Panc1 (cell line): ENCODE results near the gene MAMLD1. TPM values are rescaled to one million over a fixed set of nuclear protein-coding genes. Genes with fewer than 3 reads are reported as not detected.

Experiments
- ATAC-seq: fragments of 200-7000 bp; cut with Tn5 transposase; 2 replicates; pipeline ENCODE4 v1.9.1; 2020; ENCODE audit warnings: mild to moderate bottlenecking, moderate library complexity
- BruUV-seq: library from RNA; stranded (reverse); fragments of 400-500 nt; replicated peaks from 2 replicates; lab custom pipeline; 2021; lab: Mats Ljungman, UMichigan
- CTCF ChIA-PET: fragments of 300-600 bp; sonication (Branson Sonifier 250); formaldehyde crosslinking; loops from one replicate; lab custom pipeline; 2022; ENCODE audit warnings: antibody characterized with exemption; lab: Charles Lee
- POLR2A ChIA-PET: fragments of 300-600 bp; sonication (Branson Sonifier 250); formaldehyde crosslinking; loops from one replicate; lab custom pipeline; 2022; ENCODE audit warnings: antibody characterized with exemption; lab: Charles Lee
- DNase-seq: peaks from one replicate; pipeline ENCODE4 v3.0.0-alpha.2; 2010; ENCODE audit warnings: low read depth, low spot score
- H3K27ac ChIP-seq: 2 replicates; pipeline ENCODE4 v1.5.1; 2011; ENCODE audit warnings: mild to moderate bottlenecking, low read length, inconsistent platforms
- H3K27me3 ChIP-seq: fragments of 200-500 bp; sonication (Bioruptor generic); 2 replicates; pipeline ENCODE4 v1.6.0; 2014; ENCODE audit warnings: low read length, inconsistent platforms; ENCODE audit not compliant: control insufficient read depth, insufficient read depth
- H3K36me3 ChIP-seq: fragments of 200-500 bp; sonication (Bioruptor generic); 2 replicates; pipeline ENCODE4 v1.5.1; 2014; ENCODE audit warnings: inconsistent platforms, mild to moderate bottlenecking, low read length, moderate library complexity; ENCODE audit not compliant: control insufficient read depth, insufficient read depth
- H3K4me1 ChIP-seq: 2 replicates; pipeline ENCODE4 v1.5.1; 2011; ENCODE audit warnings: inconsistent platforms, mild to moderate bottlenecking, low read length, moderate library complexity; ENCODE audit not compliant: control insufficient read depth, insufficient read depth
- H3K4me3 ChIP-seq, 2 experiments: 2 replicates each; pipeline ENCODE4 v1.5.1; 2011 to 2012; ENCODE audit warnings: low read depth in 2 of 2, low read length in 2 of 2, mild to moderate bottlenecking in 2 of 2, inconsistent platforms in 1 of 2, moderate library complexity in 1 of 2
- H3K9me3 ChIP-seq: fragments of 200-500 bp; sonication (Bioruptor generic); 2 replicates; pipeline ENCODE4 v1.5.1; 2014; ENCODE audit warnings: low read depth, mild to moderate bottlenecking, inconsistent platforms, low read length, moderate library complexity; ENCODE audit not compliant: control insufficient read depth, insufficient read depth
- CTCF ChIP-seq: fragments of 450-650 bp; IDR thresholded peaks from 2 replicates; pipeline ENCODE4 v1.5.1; 2017; ENCODE audit warnings: mild to moderate bottlenecking
- POLR2AphosphoS5 ChIP-seq: IDR thresholded peaks from 2 replicates; pipeline ENCODE4 v1.6.1; 2012; ENCODE audit warnings: mild to moderate bottlenecking, low read depth, low read length, moderate library complexity
- SIN3A ChIP-seq: IDR thresholded peaks from 2 replicates; pipeline ENCODE4 v1.6.1; 2012; ENCODE audit warnings: low read depth, mild to moderate bottlenecking, low read length, moderate library complexity, borderline replicate concordance; ENCODE audit not compliant: insufficient read depth
- TCF7L2 ChIP-seq: IDR thresholded peaks from 2 replicates; pipeline ENCODE4 v1.6.1; 2011; ENCODE audit warnings: mild to moderate bottlenecking, low read depth, low read length, inconsistent platforms
- in situ Hi-C: cut with HindIII; loops from 2 replicates; pipeline ENCODE4 v1.10.0; 2016; ENCODE audit warnings: low sequenced_read_pairs, low pct_unique_long_range_greater_than_20kb
- intact Hi-C: fragments of 100-400 bp; cut with micrococcal nuclease; formaldehyde crosslinking; loops from one replicate; pipeline ENCODE4 v1.10.0; 2022; ENCODE audit not compliant: unreplicated experiment
- total RNA-seq: library from RNA; stranded (reverse); gene quantifications from one replicate; pipeline ENCODE4 v1.2.1, GENCODE V29; 2021; ENCODE audit not compliant: unreplicated experiment
- TF ChIP-seq, protein P1 (sequence below), 2 experiments: IDR thresholded peaks; 2 replicates each; pipeline ENCODE4 v1.6.1; 2011 to 2012; ENCODE audit warnings: low read depth in 2 of 2, control low read depth in 1 of 2, low read length in 1 of 2, mild to moderate bottlenecking in 1 of 2, moderate library complexity in 1 of 2; ENCODE audit not compliant: insufficient read depth in 1 of 2

Gene MAMLD1
- total RNA-seq, 1 experiment from 2014 or later, result 2.1 TPM

- H3K4me3 ChIP-seq, result no peak overlapping the region
- in situ Hi-C loops, result no loop called here
- intact Hi-C loops, result no loop called here
- no peak for TF ChIP-seq CTCF
- no peak for TF ChIP-seq TCF7L2
- TF ChIP-seq SIN3A, result no peak
- TF ChIP-seq, protein P1, sequence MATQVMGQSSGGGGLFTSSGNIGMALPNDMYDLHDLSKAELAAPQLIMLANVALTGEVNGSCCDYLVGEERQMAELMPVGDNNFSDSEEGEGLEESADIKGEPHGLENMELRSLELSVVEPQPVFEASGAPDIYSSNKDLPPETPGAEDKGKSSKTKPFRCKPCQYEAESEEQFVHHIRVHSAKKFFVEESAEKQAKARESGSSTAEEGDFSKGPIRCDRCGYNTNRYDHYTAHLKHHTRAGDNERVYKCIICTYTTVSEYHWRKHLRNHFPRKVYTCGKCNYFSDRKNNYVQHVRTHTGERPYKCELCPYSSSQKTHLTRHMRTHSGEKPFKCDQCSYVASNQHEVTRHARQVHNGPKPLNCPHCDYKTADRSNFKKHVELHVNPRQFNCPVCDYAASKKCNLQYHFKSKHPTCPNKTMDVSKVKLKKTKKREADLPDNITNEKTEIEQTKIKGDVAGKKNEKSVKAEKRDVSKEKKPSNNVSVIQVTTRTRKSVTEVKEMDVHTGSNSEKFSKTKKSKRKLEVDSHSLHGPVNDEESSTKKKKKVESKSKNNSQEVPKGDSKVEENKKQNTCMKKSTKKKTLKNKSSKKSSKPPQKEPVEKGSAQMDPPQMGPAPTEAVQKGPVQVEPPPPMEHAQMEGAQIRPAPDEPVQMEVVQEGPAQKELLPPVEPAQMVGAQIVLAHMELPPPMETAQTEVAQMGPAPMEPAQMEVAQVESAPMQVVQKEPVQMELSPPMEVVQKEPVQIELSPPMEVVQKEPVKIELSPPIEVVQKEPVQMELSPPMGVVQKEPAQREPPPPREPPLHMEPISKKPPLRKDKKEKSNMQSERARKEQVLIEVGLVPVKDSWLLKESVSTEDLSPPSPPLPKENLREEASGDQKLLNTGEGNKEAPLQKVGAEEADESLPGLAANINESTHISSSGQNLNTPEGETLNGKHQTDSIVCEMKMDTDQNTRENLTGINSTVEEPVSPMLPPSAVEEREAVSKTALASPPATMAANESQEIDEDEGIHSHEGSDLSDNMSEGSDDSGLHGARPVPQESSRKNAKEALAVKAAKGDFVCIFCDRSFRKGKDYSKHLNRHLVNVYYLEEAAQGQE (IDR thresholded peaks at IDR 0.05; ENCODE audit: insufficient read depth in 1 of 2, low read depth in 2 of 2, low read length in 1 of 2), result no peak
- no peak for TF ChIP-seq POLR2AphosphoS5
- ATAC-seq, result no peak
- no peak for DNase-seq
- ChIA-PET POLR2A (no interaction called here), CTCF (no interaction called here)
- H3K4me1 ChIP-seq, result no peaks in the 10 kb centered on the region
- H3K36me3 ChIP-seq, result no peaks in the 10 kb centered on the region
- H3K27me3 ChIP-seq, result no peaks in the 10 kb centered on the region
- no peaks in the 10 kb centered on the region for H3K9me3 ChIP-seq
- H3K27ac ChIP-seq, result no peak overlapping the region
- BruUV-seq, result no TSS peak
Measured at GRCh38 chrX:150514462-150514861, 151.3 kb downstream of the MAMLD1 start.

GRCh38 chrX:150515801-150516200 lies 152.7 kb downstream of the MAMLD1 start:
- in situ Hi-C loops, result no loop called here

More at GRCh38 chrX:150515801-150516200, 152.7 kb downstream of the MAMLD1 start:
- TF ChIP-seq CTCF, result no peak
- TF ChIP-seq, protein P1 (IDR thresholded peaks at IDR 0.05; ENCODE audit: insufficient read depth in 1 of 2, low read depth in 2 of 2, low read length in 1 of 2), result no peak
- no peak for TF ChIP-seq POLR2AphosphoS5
- TF ChIP-seq SIN3A, result no peak
- no peak for TF ChIP-seq TCF7L2
- Histone ChIP-seq H3K27me3 (no peaks in the 10 kb centered on the region), H3K27ac (no peak overlapping the region), H3K4me1 (no peaks in the 10 kb centered on the region), H3K4me3 (no peak overlapping the region), H3K9me3 (no peaks in the 10 kb centered on the region), H3K36me3 (no peaks in the 10 kb centered on the region)
- no TSS peak for BruUV-seq
- CTCF ChIA-PET, result no interaction called here
- ATAC-seq (no peak), DNase-seq (no peak)
- intact Hi-C loops, result no loop called here
- POLR2A ChIA-PET, result no interaction called here
